GM19328 (cell line): ENCODE data around the gene ZSCAN10.
"Not testable (repeated sequence)": the region's sequence is repeated elsewhere in the genome, so short reads cannot be mapped to it uniquely, and the experiment has no call there.

Source experiments
- ATAC-seq: cut with Tn5 transposase; IDR thresholded peaks from one replicate; pipeline ENCODE4 v1.9.1; 2021; ENCODE audit warnings: mild to moderate bottlenecking, moderate library complexity; ENCODE audit not compliant: unreplicated experiment

Gene ZSCAN10

DNA sequence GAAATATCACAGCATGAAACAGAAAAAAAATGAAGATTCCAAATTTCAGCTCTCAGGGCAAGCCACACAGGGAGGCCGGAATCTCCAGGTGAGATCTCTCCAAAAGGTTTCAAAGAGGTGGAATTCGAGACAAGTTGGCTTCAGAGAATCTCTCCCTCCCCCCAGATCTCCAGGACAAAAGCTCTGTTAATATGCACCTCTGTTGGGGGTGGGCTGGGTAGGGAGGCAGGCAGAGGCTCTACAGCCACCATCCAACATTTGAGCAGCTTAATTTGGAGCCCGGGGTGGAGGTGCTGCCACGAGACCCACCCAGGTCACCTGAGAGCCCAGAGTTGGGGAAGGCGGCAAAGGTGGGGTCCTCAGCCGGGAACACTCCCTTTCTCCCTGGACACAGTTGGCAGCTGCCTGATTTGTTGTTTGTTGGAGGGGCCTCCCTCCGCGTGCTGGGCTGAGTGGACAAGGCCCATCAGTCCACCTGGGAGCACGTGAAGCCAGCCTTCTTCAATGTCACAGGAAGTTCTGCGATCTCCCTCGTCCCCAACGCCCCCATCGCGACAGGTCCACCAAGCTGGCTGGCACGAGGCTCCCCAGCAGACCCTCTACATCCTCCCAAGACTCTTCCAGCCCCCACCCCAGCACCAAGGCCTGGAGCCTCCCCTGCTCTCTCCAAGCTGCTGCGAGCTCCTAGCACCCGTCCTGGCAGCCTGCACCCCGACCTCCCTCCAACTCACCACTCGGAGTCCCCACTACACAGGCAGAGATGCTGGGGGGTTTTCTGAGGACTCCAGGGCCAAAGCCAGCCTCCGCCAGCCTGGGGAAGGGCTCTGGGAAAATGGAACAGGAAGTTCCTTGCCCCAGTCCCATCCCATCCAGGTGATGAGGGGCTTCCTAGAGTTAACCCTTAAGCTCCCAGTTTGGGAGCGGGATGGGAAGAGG, at the start of gene ZSCAN10:
Gene ZSCAN10, minus strand, starts transcription at position 836 of the 936 bp plus-strand sequence. CDS start 6,357 bp downstream, outside the sequence.
- no peak for ATAC-seq

DNA sequence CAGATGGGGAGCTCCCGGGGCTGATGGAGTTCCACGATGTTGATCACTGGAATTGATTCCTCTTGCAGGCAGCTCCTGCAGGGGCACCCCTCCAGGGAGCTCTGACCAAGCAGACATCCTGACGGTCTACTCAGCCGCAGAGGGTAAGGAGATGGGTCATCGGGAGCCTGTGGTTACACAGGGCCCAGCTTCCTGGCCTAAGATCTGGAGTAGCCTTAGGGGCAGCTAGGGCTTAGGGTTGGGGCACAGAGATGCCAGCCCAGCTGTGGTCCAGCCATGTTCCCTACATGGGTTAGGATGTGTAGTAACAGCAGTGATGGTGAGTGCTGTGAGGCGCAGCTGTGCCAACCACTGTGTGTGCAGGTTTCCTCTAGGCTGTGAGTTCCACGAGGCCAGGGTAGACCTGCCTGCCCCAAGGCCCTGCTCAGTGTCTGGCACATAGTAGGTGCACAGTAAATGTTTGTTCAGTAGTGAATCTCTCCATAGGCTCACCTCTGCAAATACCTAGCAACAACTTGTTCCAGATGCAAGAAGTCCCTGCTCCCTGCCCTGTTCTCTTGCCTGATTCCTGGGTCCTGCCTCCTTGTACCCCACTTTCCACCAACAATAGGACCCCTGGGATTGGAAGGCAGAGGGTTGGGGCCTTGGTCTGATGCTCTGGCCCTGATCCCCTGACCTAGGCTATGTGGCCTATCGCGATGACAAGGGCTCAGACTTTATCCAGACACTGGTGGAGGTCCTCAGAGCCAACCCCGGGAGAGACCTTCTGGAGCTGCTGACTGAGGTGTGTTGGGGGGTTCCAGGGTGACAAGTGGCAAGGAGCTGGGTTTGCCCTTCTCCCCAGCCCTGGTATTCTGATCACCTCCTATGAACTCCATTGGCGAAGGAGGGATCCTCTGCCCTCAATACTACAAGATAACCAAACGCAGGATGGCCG, 49.4 kb upstream of the ZSCAN10 start:
- no peak for ATAC-seq

DNA sequence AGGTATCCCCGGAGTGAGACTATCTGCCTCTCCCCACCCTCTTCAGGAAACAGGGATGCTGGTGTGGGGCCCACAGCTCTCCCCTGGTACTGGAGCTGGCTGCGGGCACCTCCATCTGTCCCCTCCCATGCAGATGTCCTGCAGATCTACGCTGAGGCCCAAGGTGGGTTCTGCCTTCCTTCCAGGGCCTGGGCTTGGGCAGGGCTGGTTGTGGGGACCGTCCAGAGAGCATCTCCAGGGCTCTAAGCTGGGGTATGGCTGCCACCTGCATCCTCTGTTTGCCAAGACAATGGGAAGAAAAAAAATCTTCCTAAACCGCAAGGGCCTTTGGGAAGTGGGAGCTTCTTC, 48.6 kb upstream of the ZSCAN10 start:
- no peak for ATAC-seq

DNA sequence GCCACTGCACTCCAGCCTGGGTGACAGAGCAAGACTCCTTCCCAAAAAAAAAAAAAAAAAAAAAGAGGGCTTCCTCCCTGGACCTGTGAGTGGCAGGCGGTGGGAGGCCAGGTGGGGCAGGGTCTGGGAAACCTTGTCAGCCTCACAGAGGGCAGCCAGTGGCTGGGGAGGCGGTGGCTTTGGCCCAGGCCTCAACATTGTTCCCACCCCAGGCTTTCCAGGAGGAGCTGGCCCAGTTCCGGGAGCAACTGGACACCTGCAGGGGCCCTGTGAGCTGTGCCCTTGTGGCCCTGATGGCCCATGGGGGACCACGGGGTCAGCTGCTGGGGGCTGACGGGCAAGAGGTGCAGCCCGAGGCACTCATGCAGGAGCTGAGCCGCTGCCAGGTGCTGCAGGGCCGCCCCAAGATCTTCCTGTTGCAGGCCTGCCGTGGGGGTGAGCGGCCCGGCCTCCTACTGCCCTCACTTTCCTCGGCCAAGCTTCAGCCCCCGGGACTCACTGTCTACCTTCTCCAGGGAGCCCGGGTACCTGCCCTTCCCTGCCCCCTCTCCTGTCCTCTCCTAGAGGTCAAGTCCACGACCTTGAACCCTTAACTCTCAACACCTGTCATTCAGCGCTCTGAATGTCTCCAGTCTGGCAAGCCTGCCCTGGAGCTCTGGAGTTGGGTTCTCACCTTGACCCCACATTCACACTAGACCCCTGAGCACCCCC, 48.1 kb upstream of the ZSCAN10 start:
- ATAC-seq, result no peak

DNA sequence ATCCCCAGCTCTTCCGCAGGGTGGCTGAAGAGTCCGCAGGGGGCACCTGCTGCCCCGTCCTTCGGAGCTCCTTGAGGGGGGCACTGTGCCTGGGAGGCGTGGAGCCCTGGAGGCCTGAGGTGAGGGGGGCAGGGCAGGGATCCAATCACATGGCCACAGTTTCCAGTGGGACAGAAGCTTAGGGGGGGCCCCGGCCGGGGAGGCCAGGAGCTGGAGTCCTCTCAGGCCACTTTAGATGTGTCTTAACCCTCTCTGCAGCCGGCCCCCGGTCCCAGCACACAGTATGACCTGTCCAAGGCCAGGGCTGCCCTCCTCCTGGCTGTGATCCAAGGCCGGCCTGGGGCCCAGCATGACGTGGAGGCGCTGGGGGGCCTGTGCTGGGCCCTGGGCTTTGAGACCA, 46.6 kb upstream of the ZSCAN10 start:
- ATAC-seq, result no peak

DNA sequence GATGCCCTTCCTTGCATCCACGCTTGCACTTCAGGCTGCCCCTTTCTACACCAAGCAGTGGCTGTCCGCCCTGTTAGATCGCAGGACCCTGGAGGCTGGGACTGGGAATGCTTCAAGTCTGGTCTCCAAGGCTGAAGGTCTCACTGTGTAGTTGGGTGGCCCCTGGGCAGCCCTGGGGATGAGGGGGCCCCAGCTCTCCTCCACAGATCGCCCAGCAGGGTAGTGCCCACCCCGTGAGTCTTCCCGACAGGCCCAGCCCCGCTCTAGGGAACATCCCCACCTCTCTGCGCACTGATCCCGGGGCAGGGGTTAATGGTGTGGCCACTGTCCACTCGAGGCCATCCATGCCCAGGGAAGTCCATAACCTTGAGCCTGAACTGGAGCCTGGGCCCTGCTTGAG, 46.1 kb upstream of the ZSCAN10 start:
- no peak for ATAC-seq

DNA sequence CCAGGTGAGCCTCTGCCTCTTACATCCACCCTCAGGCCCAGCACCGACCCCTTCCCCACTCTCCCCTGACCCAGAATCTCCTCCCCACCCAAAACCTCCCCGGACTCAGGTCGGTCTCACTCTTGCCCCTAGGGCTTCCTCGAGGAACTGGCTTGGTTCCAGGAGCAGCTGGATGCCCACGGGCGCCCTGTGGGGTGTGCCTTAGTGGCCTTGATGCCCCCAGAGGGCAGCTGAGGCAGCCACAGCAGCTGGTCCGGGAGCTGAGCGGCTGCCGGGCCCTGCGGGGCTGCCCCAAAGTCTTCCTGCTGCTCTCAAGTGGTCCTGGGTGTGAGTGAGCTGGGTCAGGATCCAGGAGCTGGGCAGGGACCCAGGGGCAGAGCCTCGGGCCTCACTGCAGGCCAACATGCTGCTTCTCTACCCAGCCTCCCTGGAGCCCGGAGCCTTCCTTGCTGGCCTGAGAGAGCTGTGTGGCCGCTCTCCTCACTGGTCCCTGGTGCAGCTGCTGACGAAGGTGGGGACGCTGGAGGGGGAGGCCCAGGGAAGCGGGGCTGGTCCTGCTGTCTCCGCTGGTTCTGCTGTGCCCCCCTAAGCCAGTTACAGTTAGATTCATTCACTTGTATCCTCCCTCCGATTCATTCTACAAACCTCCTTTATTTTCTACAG, 45.4 kb upstream of the ZSCAN10 start:
- ATAC-seq, result no peak

DNA sequence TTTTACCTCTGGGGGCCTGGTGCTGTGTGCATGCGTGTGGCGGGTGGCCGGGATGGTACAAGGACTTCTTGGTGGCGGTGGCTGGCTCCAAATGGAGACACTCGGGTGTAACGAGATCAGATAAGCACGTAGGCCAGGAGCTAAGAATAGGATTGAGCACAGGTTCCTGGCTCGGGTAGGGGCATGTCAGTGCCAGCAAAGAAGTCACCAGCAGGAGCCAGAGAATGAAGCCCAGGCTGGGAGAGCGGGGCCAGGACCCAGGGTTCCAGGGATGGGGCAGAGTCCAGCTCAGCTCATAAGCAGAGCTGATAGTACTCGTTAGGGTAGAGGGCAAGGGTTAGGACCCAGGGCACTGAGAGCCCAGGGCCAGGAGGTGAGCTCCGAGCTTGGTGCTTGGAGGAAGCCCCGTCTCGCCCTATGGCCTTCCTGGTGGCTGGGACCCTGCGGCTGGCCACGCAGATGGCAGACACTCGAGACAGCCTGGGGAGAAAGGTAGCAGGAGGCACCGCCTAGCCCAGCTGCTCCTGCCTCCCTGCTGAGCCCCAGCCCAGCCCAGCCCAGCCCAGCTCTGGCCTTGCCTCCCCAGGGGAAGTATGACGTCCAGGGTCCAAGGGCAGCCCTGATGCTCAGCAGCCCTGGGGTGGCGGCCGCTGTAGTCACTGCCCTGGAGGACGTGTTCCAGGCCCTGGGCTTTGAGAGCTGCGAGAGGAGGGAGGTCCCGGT, 44.7 kb upstream of the ZSCAN10 start:
- no peak for ATAC-seq

DNA sequence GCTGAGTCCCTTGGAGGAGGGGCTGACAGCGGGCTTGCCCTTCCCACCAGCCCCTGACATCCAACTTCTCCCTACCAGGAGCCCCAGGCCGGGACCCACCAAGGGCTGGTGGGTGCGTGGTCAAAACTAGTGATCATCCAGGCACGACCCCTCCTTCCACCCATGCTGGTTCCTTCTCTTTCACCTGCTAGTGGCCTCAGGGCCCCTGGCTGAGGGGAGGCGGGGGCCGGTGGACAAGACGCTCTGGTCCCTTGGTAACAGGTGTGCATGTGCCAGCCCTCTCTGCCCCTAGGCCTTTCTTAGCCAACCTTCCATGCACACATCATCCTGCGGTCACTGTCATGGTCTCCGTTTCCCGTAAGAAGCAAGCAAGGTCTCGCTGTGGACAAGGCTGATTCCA, 44.1 kb upstream of the ZSCAN10 start:
- ATAC-seq, result no peak

DNA sequence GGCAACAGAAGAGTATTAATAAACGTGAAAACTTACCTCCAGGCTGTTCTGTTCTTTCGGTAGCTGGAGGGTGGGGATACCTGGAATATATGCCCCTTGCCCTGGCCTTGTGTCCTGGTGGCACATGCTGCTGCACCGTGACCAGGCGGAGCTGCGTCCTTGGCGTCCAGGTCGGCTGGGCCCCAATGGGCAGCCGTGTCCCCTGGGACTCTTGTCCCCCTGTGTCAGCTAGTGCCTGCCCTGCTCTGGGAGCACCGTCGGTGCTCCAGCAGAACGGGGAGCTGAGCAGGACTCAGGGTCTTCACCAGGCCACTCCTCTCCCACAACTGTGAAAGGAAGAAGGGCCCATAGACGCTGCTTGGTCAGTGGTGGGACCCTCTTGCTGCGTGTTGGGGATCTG, 43.7 kb upstream of the ZSCAN10 start:
- no peak for ATAC-seq

DNA sequence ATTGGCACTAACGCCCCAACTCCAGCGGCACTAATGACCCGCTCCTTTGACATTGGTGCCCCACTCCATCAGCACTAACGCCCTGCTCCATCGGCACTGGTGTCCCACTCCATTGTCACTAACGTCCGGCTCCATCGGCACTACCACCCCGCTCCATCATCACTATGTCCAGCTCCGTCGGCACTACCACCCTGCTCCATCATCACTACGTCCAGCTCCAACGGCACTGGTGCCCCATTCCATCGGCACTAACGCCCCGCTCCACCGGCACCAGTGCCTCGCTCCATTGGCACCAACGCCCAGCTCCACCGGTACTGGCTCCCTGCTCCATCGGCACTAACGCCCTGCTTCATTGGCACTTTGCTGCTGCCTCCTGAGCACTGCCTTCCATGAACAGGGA, 43.2 kb upstream of the ZSCAN10 start:
- ATAC-seq, result no peak

DNA sequence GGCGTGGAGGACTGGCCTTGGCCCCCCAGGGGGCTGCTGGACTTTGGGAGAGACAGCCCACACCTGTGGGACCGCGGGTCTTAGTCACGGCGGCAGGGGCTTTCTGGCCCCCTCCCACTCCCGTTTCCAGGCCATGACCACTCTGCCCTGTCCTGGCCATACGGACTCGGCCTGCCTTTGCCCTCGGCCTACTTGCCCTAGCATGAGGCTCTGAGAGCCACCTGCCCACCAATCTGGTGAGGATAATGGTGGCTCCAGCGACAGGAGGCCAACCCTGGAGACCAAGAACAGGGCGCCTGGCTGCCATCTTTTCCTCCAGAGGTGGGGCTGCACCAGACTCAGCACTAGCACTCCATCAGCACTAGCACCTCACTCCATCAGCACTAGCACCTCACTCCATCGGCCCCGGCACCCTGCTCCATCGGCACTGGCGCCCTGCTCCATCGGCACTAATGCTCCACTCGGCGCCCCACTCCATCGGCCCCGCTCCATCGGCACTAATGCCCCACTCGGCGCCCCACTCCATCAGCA, 42.8 kb upstream of the ZSCAN10 start:
- ATAC-seq, result no peak

DNA sequence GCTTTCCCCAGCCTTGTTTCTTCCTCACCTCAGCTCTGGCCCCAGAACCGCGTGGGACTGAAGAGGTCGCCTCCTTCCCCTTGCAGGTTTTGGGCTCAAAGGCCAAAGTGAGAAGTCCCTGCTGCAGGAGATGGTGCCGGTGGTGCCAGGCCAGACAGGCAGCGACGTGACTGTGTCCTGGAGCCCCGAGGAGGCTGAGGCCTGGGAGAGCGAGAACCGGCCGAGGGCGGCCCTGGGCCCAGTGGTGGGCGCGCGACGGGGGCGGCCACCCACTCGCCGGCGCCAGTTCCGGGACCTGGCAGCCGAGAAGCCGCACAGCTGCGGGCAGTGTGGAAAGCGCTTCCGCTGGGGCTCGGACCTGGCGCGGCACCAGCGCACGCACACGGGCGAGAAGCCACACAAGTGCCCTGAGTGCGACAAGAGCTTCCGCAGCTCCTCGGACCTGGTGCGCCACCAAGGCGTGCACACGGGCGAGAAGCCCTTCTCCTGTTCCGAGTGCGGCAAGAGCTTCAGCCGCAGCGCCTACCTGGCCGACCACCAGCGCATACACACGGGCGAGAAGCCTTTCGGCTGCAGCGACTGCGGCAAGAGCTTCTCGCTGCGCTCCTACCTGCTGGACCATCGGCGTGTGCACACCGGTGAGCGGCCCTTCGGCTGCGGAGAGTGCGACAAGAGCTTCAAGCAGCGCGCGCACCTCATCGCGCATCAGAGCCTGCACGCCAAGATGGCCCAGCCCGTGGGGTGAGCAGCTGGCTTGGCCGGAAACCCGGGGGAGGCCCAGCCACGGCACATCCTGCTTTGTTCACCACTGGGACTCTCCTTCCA, 41.7 kb upstream of the ZSCAN10 start:
- no peak for ATAC-seq

DNA sequence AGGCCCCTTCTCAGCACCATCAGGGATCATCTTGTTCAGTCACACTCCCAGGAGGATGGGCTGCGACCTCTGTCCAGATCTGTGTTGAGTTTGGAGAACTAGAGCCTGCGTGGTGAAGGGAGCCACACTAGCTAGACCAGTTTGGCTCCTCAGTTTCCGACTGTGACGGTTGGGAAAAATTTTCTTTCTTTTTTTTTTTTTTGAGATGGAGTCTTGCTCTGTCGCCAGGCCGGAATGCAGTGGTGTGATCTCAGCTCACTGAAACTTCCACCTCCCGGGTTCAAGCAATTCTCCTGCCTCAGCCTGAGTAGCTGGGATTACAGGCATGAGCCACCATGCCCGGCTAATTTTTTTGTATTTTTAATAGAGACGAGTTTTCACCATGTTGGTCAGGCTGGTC, 40.5 kb upstream of the ZSCAN10 start:
- not testable (repeated sequence) for ATAC-seq

DNA sequence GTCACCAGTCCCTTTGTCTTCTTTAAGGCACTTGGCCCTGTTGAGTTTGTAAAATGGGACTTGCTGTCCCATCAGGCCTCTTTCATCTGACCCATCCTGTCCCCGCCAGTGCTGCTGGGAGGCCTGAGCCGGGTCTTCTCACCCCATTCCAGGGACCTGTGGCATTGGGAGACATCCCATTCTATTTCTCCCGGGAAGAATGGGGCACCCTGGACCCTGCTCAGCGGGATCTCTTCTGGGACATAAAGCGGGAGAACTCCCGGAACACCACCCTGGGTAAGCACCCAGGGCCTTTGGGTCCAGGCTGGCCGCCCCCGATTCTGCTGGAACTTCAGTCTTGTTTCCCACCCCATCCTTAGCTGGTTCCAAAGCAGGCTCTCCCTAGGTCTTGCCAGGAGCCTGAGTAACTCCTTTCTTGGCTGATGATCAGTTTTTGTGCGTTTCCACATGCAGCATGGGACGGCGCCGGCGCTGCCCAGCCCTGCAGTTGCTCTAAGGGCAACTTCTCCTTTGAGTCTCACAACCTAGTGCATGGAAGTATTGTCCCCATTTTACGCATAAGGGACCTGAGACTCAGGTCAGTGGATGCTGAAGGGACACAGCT, 39.8 kb upstream of the ZSCAN10 start:
- ATAC-seq, result no peak

DNA sequence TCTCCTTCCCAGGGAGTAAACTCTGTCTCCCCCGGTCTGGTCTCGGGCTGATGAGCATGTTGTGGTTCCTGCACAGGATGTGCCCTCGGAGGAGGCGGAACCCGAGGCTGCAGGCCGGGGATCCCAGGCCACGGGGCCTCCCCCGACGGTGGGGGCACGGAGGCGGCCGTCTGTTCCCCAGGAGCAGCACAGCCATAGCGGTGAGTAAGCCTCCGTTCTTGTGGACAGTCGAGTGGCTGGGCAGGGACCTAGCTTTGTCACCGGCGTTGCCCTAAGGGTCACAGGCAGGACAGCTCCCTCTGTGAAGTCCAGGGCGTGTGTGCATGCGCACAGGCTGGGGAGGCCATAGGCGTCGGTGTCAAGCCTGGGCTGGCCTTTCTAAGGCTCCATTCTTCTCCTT, 39.2 kb upstream of the ZSCAN10 start:
- ATAC-seq, result no peak

DNA sequence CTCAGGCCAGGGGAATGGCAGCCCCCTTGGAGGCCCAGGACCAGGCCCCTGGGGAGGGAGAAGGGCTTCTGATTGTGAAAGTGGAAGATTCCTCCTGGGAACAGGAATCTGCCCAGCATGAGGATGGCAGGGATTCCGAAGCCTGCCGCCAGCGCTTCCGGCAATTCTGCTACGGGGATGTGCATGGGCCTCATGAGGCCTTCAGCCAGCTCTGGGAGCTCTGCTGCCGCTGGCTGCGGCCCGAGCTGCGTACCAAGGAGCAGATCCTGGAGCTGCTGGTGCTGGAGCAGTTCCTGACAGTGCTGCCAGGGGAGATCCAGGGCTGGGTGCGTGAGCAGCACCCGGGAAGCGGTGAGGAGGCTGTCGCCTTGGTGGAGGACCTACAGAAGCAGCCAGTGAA, 38.2 kb upstream of the ZSCAN10 start:
- ATAC-seq, result no peak

DNA sequence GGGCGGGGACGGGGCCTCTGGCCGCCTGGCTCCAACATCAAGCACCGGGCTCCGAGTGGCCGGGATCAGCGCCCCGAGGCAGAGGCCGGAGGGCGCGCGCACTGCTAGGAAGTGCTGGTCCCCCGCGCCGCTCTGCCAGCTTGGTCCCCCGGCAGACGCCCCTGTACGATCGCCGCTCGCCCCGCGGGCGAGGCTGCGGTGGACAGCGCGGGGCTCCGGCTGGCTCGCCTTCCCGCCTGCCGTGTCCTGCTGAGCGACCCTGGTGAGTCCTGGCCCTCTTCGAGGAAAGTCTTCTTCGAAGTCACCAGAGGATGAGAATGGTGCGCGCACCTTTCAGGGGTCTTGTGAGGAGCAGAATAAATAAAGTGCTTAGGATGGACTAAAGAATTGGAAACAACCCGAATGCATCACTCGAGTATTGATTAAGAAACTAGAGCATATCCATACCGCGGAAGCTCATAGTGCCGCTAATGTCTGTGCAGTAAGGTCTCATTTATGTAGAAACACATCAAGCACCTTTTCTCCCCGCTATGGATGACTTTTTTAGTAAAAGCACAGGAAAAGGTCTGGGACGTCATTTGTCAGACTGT, 36.1 kb upstream of the ZSCAN10 start:
- no peak for ATAC-seq
